ENCODE results near the gene TMCC2.
"Not testable (repeated sequence)": the region's sequence is repeated elsewhere in the genome, so short reads cannot be mapped to it uniquely, and the experiment has no call there.

The TMCC2 gene

DNA sequence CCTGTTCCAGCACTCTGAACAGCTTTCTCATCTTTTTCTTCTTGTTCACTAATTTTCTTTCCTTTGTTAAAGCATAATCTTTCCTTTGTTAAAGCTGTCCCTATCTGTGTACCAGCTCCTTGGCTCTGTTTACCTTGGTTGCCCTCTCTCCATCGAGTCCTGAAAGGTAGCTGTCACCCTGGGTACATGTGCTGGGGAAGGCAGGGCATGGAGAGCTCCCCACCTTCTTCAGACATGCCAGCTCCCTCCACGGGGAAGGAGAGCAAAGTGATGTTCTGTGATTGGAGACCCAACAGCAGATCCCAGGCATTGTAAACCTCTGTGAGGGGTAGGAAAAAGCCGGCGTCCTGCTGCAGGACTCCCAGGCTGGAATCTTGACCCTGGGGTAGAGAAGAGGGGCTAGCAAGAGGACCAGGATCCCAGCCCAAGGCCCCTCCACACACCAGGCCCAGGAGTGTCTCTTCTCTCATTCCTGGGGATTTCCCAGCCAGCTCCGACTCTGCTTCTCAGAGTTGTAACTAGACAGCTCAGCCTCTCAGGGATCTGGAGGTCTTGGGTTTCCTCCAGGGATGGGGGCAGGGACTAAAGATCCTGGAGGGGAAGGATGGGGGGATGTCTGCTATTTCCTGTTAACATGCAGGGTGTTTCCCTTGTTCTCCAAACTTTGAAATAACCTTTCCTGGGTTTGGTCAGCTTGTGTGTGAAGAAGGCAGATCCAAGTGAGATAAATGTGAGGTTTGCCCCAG is 34.4 kb downstream of the TMCC2 start:
- DNase-seq = no peak

DNA sequence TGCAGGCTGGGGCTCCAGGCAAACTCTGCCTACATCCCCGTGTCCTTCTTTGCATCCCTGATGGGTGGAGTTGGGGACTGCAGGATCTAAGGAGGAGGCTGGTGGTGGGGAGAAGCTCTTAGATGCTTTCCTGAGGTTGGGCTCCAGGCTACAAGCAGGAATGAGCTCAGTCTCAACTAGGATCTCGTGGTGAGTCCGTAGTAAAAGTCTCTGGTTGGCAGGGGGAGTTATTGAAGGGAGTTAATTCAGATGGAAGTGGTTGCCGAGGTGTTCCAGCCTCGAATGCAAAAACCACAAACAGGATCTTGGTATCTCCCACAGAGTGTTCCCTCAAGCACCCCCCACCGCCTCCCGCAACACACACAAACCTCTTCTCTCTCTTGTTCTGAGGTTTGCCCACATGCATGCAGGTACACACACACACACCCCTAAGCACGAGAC is 35.0 kb downstream of the TMCC2 start:
- no peak for DNase-seq

DNA sequence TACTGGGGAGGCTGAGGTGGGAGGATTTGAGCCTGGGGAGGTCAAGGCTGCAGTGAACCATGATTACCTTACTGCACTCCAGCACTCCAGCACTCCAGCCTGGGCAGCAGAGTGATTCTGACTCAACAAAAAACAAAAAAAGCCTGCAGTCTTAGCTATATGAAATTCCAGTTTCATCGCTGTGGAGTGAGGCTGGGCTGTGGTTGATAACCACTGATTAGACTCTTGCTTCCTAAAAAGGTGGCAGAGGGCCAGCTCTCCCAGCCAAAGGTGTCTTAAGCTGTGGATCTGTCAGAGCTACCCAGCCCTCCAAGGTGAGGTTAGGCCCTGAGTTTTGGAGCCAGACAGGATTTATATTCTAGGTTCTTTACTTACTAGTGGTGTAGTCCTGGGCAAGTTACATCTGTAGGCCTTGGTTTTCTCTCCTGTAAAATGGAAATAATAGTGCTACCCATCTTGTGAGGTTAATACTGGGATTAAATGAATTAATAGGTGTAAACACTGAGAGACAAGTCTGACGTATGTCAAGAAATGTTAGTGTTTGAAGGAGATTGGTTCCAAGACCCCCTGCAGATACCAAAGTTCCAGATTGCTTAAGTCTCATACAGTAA is 35.9 kb downstream of the TMCC2 start:
- DNase-seq = no peak

DNA sequence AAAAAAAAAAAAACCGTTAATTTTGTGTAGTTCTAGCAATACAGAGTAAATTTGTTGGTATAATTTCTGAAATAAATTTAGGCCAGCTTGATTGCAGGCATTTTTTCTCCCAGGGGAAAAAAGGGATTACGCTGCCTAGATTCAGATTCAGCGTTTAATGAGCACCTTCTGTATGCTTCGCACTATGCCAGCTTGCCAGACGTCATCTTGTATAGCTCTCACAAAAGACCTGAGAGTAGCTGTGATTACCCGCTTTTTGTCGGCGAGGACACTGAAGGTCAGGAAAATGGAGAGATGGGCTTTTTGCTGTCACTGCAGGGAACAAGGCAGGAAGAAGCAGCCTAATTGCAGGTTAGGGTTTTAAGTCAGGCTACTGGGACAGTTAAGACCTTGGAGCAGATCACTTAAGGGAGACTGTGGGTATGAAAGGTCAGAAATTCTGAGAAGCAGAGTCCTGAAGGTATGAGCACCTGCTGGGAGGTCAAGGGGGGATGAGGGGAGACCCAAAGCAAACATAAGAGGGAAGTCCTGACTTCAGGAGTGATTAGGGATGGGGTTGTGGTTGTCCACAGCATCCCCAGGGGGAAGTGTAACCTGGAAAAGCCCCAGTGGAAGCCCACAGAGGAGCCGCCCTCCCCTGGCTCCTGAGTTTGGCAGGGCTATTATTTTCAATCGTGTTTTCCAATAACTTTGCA is 39.0 kb downstream of the TMCC2 start:
- DNase-seq = no peak

DNA sequence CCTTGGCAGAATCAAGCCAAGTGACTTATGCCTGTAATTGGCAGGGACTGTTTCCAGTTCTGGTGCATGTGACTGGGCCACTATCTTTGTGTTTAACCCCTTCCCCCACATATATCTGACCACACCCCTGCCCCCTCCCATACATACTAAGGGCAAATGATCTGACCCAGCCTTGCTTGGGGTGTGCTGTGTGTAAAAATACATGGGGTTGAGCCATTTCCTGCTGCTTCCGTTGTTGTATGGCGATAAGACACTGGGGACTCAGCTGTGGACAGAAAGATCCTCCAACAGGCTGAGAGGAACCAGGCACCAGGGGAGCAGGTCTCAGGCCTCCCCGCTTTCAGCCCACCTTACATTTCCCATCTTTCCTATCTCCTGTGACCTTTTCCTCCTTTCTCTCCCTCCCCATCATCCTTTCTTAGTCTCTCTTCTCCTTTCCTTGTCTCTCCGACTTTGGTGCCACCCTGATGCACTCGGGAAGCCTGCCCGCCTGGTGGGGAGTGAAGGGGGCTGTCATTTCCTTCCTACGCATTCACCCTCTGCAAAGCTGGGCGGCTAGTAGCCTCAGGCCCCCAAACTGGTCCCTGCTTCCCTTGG is 39.7 kb downstream of the TMCC2 start:
- DNase-seq = no peak

DNA sequence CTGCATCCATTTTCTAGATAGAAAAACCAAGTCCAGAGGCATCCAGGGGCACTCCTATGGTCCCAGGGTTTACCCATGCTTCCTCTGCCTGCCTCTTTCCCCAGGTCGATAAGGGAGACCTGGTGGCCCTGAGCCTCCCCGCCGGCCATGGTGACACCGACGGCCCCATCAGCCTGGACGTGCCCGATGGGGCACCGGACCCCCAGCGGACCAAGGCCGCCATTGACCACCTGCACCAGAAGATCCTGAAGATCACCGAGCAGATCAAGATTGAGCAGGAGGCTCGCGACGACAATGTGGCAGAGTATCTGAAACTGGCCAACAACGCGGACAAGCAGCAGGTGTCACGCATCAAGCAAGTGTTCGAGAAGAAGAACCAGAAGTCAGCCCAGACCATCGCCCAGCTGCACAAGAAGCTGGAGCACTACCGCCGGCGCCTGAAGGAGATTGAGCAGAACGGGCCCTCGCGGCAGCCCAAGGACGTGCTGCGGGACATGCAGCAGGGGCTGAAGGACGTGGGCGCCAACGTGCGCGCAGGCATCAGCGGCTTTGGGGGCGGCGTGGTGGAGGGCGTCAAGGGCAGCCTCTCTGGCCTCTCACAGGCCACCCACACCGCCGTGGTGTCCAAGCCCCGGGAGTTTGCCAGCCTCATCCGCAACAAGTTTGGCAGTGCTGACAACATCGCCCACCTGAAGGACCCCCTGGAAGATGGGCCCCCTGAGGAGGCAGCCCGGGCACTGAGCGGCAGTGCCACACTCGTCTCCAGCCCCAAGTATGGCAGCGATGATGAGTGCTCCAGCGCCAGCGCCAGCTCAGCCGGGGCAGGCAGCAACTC is 41.3 kb downstream of the TMCC2 start:
- DNase-seq = no peak

DNA sequence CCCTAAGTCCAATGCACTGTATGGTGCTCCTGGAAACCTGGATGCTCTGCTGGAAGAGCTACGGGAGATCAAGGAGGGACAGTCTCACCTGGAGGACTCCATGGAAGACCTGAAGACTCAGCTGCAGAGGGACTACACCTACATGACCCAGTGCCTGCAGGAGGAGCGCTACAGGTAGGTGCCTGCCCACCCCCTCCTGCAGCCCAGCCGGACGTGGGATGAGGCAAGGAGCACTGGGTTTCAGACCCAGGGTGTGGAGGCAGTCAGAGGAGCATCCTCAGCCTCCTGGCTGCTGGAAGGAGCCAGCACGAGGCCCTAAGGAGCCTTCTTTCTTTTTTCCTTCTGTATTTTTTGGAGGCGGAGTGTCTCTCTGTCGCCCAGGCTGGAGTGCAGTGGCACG is 42.0 kb downstream of the TMCC2 start:
- no peak for DNase-seq

DNA sequence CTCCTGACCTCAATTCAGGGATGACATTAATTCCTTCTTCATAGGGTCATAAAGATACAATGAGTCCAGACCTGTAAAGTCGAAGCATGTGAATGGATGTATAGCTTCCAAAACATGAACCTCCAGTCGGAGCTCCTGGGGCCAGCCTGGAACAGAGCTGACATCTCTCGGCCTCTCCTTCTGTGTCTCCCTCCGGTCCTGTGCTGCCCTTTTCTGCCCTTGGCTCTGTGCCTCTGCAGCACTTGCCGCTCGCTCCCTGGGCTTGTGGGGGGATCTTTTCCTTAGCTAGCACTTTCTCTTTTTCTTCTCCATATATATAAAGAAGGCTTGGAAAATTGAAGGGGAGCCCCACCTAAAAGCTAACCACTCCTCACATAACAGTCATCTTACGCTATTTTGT is 42.5 kb downstream of the TMCC2 start:
- DNase-seq = no peak

DNA sequence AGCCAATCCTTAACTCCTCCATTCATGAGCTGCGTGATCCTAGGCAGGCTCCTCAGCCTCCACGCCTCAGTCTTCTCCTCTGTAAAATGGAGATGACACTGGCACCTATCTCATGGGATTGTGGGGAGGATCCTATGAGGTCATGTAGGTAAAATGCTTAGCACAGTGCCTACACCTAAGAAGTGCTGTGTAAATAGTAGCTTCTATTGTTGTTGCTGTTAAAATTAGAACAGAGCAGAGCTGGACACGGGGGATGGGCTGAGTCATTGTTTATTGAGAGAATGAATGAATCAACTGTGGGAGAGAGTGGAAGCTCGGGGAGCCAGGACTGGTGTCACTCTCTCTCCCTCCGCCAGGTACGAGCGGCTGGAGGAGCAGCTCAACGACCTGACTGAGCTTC is 43.0 kb downstream of the TMCC2 start:
- no peak for DNase-seq

DNA sequence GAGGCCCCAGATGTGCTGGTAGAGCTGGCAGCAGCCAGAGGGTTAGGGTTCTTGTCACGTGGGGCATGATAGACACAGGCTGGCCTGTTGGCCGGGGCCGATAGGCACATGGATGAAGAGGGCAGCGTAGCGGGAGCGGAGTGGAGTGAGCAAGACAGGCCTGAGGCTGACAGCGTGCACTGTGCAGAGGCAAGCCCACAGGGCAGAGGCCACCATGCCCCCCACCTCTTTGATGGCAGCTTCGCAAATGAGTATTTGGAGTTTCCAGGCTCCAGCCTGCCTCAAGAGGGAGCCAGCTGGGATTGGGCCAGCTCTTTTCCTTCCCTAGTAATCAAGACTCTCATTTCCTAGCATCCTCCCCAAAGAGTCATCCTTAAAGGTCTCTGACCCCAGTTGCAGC is 43.5 kb downstream of the TMCC2 start:
- no peak for DNase-seq

DNA sequence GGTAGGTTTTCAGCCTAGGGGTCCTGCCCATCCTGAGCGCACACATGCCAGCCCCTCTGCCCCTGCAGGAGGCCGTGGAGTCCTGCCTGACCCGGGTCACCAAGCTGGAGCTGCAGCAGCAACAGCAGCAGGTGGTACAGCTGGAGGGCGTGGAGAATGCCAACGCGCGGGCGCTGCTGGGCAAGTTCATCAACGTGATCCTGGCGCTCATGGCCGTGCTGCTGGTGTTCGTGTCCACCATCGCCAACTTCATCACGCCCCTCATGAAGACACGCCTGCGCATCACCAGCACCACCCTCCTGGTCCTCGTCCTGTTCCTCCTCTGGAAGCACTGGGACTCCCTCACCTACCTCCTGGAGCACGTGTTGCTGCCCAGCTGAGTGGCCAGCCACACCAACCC is 44.0 kb downstream of the TMCC2 start:
- no peak for DNase-seq

DNA sequence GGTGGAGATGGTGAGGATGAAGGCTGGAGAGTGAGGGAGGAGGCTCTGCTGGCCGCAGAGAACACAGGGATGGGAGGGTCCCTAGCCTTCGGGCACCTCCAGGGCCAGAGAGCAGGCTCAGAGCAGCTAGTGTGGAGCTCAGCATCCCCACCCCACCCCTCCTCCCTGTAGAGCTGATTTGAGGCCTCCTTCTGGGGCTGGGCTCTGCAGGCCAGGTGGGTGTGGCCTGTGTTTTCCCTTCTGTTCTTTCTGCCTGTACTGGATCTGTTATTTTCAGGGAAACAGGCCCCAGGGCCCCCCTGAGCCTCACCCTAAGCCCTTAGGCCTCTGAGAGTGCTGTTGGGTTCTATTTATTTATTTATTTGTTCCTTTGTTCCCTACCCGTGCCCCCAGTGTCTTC is 44.8 kb downstream of the TMCC2 start:
- DNase-seq = no peak

DNA sequence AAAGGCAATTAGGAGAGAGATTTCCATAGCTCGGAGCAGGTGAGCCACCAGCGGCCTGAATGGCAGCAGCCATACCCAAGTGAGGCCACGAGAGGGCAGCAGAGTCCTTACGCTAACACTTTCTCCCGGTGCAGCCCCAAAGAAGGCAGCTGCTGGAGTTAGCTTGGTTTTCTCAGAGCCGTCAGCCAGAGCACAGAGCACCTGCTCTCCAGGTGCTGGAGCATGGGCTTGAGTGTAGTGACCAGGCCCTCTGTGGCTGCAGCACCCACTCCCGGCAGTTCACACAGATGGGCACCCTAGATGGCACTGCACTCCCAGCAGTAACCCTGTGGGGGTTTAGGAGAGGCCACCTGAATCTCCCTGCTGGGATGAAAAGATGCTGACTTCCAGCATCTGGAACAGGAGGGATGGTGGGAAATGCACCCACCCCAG is 45.8 kb downstream of the TMCC2 start:
- peak; percentile 78 for DNase-seq

DNA sequence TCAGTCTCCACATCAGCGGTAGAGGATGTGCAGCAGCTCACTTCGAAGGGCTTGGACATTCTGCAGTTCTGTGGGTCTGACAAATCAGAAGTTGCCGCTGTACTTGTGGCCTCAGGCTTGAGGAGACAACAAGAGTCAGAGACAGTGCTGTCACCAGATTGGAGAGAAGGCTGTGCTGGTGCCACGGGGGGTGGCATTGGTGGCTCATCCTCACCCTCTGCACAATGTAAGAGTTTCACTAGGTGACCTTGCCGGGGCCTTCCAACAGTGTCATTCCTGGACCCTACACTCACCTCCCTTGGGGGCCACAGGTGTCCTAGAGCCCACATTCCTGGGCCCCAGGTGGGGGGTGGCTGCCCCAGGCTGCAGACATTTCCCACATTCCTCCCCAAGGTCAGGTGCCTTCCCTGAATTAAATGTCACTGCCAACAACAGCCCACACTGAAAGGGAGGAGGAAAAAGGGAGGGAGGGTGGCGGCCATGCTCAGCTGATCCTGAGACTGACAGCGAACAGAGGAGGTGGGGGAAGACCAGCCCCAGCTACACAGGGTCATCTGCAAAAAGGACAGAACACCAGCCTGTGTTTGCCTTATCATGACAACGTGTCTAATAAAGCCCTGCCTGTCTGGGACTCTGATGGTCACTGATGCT is 46.4 kb downstream of the TMCC2 start:
- no peak for DNase-seq

DNA sequence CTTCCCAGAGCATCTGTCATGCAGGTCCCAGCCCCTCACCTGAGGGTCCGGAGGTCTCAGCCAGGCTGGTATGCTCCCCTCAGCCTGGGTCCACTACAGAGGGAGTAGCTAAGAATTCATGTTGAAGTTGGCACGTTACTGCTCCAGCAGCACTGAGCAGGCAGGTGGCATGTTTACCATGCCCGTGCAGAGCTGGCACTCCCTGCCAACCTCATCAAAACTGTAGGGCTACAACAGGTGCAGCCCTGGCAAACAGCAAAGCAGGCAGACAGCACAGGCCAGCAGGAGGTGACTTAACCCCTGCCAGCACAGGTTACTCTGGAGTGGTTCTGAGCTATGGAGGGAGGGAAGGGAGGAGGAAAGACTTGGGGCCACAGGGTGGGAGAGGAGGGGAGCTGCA is 47.4 kb downstream of the TMCC2 start:
- no peak for DNase-seq

DNA sequence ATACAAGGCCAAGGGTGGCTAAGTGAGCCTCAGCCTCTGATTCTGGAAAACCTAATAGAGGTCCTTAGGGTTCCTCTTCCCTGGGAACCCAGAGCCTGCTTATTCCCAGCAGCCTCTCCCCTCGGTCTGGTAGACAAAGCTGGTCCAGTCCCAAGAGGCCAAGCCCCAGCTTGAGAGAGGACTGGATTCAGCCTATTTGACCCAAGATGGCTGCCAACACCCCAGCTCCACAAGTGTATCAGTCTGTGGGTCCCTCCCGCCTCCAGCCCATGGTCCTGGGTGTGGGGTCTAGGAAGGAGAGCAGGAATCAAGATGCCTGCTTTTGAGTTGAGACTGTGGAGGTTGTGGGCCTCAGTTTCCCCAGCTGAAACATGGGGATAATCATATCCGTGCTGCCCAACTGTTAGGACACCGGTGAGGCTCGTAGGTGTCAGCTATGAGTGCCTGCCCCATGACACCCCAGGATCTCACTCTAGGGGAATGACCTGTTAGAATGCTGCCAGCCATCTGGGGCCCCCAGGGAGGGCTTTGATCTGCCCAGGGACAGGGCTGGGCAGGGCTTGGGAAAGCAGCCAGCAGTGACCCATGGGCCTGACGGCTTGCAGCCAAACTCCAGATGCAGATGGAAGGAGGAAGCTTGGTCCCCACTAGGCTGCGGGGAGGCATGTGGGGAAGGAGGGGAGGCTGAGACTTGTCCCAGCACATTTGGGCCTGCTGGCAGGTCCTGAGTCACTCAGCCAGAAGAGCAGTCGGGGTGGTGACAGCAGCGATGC is 48.4 kb downstream of the TMCC2 start:
- DNase-seq = no peak

DNA sequence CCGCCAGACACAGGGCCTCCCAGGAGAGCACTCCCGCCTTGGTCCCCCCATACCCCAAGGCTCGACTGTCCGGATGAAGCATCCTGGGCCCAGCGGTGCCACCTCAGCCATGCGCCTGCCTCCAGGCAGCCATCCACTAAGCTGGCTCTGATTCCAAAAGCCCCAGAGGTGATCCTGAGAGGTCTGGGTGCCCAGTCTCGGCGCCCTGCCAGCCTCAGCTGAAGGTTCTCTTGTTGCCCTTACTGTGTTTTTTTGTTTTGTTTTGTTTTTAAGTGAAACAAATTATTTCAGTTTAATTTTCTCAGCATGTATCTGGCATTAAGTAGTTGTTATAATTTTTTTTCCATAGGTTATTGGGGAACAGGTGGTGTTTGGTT is 48.9 kb downstream of the TMCC2 start:
- DNase-seq = no peak

DNA sequence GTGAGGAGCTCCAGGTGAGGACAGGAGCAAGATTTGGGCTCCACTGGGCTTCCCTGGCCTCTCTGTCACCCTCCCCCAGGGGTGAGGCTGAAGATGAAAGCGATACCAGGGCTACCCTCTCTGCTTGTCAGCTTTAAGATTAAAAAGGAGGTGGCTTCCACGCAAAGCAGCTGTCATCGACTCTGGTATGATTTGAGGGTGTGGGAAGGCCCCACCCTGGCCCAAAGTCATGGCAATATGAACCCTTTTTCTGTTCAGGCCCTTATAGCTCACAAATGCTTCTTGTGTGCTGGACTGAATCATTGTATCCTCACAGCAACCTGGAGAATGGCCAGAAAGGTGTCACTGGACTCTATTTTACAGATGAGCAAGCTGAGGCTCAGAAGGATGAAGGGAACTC is 52.2 kb downstream of the TMCC2 start:
- no peak for DNase-seq

DNA sequence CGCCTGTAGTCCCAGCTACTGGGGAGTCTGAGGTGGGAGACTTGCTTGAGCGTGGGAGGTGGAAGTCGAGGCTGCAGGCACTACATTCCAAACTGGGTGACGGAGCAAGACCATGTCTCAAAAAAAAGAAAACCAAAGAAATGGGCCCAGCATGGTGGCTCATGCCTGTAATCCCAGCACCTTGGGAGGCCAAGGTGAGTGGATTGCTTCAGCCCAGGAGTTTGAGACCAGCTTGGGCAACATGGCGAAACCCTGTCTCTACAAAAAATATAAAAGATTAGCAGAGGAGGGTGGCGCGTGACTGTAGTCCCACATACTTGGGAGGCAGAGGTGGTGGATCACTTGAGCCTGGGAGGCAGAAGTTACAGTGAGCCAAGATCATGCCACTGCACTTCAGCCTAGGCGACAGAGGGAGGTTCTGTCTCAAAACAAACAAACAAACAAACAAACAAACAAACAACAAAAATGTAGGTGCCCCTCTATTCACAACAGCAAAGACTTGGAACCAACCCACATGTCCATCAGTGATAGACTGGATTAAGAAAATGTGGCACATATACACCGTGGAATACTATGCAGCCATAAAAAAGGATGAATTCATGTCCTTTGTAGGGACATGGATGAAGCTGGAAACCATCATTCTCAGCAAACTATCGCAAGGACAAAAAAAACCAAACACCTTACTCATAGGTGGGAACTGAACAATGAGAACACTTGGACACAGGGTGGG is 53.1 kb downstream of the TMCC2 start:
- DNase-seq = not testable (repeated sequence)

DNA sequence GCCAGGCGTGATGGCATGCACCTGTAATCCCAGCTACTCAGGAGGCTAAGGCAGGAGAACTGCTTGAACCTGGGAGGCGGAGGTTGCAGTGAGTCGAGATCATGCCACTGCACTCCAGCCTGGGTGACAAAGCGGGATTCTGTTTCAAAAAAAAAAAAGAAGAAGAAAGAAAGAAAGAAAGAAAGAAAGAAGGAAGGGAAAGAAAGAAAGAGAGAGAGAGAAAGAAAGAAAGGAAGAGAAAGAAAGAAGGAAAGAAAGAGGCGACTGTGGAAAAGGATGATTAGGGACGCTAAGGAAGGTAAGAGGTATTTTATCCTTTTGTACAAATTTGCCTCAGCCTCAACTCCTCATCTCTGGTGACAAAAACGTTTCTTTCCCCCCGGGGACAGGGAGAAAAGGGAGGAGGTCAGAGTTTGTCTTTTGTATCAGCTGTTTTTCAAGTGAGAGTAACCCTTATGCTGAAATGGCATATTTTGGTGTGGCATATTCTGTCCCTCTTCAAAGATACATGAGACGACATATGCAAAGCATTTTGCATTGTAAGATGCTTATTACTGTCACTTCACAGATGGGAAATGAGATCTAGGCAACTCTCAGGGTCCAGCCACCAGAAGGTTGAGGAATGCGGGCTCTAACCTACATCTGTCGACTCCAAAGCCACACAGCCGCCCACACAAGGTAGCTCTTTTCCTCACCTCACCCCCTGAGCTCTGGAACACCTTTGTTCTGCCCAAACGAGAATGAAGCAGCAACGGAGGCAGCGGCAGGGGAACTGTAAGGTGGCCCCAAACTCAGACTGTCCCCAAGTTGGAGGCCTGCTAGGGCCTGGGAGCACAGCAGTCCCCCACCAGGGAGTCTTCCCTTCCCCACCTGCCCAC is 55.8 kb downstream of the TMCC2 start:
- DNase-seq = no peak

Data from left hindlimb (tissue), 1 donor.